Caco-2 (cell line): ENCODE data around the gene CFAP126. TPM values are rescaled to one million over a fixed set of nuclear protein-coding genes. Genes with fewer than 3 reads are reported as not detected.
A peak's percentile ranks its signal among the peaks of the same experiment; 100 is the strongest.

Experiments
- BruUV-seq: library from RNA; stranded (reverse); fragments of 400-500 nt; replicated peaks from 2 replicates; lab custom pipeline; 2021; lab: Mats Ljungman, UMichigan
- CTCF ChIA-PET: fragments of 300-600 bp; sonication (Branson Sonifier 250); formaldehyde crosslinking; loops from one replicate; lab custom pipeline; 2022; ENCODE audit warnings: antibody characterized with exemption; lab: Charles Lee
- POLR2A ChIA-PET: fragments of 300-600 bp; sonication (Branson Sonifier 250); formaldehyde crosslinking; loops from one replicate; lab custom pipeline; 2022; ENCODE audit warnings: antibody characterized with exemption; lab: Charles Lee
- DNase-seq, 2 experiments: peaks; one replicate each; pipeline versions ENCODE4 v3.0.0 to v3.0.0-alpha.2; 2020 to 2022
- H3K27me3 ChIP-seq: replicated peaks from 2 replicates; pipeline ENCODE4 v1.6.0; 2011; ENCODE audit warnings: low read length; ENCODE audit not compliant: control insufficient read depth, insufficient read depth
- H3K36me3 ChIP-seq: 2 replicates; pipeline ENCODE4 v1.5.1; 2011; ENCODE audit warnings: low read length; ENCODE audit not compliant: control insufficient read depth, insufficient read depth
- H3K4me1 ChIP-seq: fragments of 250-450 bp; sonication (Bioruptor Pico); 2 replicates; pipeline ENCODE4 v1.5.1; 2020; ENCODE audit warnings: mild to moderate bottlenecking
- H3K4me3 ChIP-seq: 2 replicates; pipeline ENCODE4 v1.5.1; 2011; ENCODE audit warnings: low read depth, mild to moderate bottlenecking, control low read depth, low read length
- H3K9me3 ChIP-seq: fragments of 250-450 bp; sonication (Bioruptor Pico); 2 replicates; pipeline ENCODE4 v1.5.1; 2020; ENCODE audit warnings: mild to moderate bottlenecking, moderate library complexity
- H3K27ac Mint-ChIP-seq: one replicate; pipeline ENCODE4 v1.8.0; 2022; ENCODE audit warnings: mixed read lengths; ENCODE audit not compliant: unreplicated experiment
- H3K27me3 Mint-ChIP-seq: one replicate; pipeline ENCODE4 v1.8.0; 2022; ENCODE audit warnings: mixed read lengths; ENCODE audit not compliant: insufficient read depth, unreplicated experiment
- H3K36me3 Mint-ChIP-seq: one replicate; pipeline ENCODE4 v1.8.0; 2022; ENCODE audit warnings: mild to moderate bottlenecking, mixed read lengths; ENCODE audit not compliant: insufficient read depth, unreplicated experiment
- H3K4me1 Mint-ChIP-seq: one replicate; pipeline ENCODE4 v1.8.0; 2022; ENCODE audit warnings: low read depth, mixed read lengths; ENCODE audit not compliant: unreplicated experiment
- H3K4me3 Mint-ChIP-seq: one replicate; pipeline ENCODE4 v1.8.0; 2022; ENCODE audit warnings: mild to moderate bottlenecking, moderate library complexity, mixed read lengths; ENCODE audit not compliant: unreplicated experiment
- H3K9me3 Mint-ChIP-seq: one replicate; pipeline ENCODE4 v1.8.0; 2022; ENCODE audit warnings: mixed read lengths; ENCODE audit not compliant: unreplicated experiment
- intact Hi-C: fragments of 100-400 bp; cut with micrococcal nuclease; formaldehyde crosslinking; loops from one replicate; pipeline ENCODE4 v1.10.0; 2022; ENCODE audit not compliant: unreplicated experiment
- total RNA-seq: library from RNA; stranded (reverse); gene quantifications from 2 replicates; pipeline ENCODE4 v1.2.3, GENCODE V29; 2022
- TF ChIP-seq, protein P1 (sequence below), 2 experiments: fragments of 200-600 bp in 1 of 2; IDR thresholded peaks; 1 replicate in 1 of 2; 2 replicates in 1 of 2; pipeline versions ENCODE4 v1.5.1 to v1.8.0; 2011 to 2022; ENCODE audit warnings: antibody characterized with exemption in 1 of 2, control low read depth in 1 of 2, inconsistent platforms in 1 of 2, low read depth in 1 of 2, low read length in 1 of 2, mild to moderate bottlenecking in 1 of 2, moderate library complexity in 1 of 2; ENCODE audit not compliant: insufficient read depth in 1 of 2, severe bottlenecking in 1 of 2, unreplicated experiment in 1 of 2

The CFAP126 gene
- total RNA-seq, 1 experiment from 2014 or later, result not detected

DNA sequence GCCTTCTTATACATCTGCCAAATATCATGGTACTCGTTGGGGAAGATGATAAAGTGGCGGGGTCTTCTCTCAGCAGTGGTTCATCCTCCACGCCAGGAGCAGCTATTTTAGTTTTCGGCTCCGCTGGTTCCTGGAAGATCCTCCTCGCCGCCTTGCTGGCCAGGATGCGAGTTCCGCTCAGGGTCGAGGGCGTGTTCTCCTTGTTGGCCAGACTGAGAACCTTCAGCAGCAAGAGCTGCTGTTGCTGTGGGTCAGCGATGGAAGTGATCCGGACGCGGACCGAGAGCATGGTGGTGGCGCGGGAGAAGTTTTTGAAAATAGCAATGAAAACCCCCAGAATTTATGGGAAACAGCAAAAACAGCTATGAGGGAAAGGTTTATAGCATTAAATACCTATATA is 11.4 kb upstream of the CFAP126 start:
- H3K27ac Mint-ChIP-seq, result no peak overlapping the region
- Histone ChIP-seq H3K36me3 (no peaks in the 10 kb centered on the region), H3K4me3 (no peak overlapping the region), H3K4me1 (peaks cover 15% of the 10 kb centered on the region; the same call in 1 of the 2 replicates), H3K27me3 (no peaks in the 10 kb centered on the region), H3K9me3 (no peaks in the 10 kb centered on the region)
- H3K4me1 Mint-ChIP-seq, result no peaks in the 10 kb centered on the region
- no peak for DNase-seq
- H3K9me3 Mint-ChIP-seq, result no peaks in the 10 kb centered on the region
- BruUV-seq, result no TSS peak
- H3K36me3 Mint-ChIP-seq, result no peaks in the 10 kb centered on the region
- H3K27me3 Mint-ChIP-seq, result no peaks in the 10 kb centered on the region
- H3K4me3 Mint-ChIP-seq, result no peak overlapping the region
- CTCF ChIA-PET, result no interaction called here
- POLR2A ChIA-PET, result no interaction called here
- intact Hi-C loops, result no loop called here
- TF ChIP-seq, protein P1, sequence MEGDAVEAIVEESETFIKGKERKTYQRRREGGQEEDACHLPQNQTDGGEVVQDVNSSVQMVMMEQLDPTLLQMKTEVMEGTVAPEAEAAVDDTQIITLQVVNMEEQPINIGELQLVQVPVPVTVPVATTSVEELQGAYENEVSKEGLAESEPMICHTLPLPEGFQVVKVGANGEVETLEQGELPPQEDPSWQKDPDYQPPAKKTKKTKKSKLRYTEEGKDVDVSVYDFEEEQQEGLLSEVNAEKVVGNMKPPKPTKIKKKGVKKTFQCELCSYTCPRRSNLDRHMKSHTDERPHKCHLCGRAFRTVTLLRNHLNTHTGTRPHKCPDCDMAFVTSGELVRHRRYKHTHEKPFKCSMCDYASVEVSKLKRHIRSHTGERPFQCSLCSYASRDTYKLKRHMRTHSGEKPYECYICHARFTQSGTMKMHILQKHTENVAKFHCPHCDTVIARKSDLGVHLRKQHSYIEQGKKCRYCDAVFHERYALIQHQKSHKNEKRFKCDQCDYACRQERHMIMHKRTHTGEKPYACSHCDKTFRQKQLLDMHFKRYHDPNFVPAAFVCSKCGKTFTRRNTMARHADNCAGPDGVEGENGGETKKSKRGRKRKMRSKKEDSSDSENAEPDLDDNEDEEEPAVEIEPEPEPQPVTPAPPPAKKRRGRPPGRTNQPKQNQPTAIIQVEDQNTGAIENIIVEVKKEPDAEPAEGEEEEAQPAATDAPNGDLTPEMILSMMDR (IDR thresholded peaks at IDR 0.05; ENCODE audit: insufficient read depth in 1 of 2, low read depth in 1 of 2, low read length in 1 of 2, severe bottlenecking in 1 of 2, unreplicated experiment in 1 of 2), result no peak

DNA sequence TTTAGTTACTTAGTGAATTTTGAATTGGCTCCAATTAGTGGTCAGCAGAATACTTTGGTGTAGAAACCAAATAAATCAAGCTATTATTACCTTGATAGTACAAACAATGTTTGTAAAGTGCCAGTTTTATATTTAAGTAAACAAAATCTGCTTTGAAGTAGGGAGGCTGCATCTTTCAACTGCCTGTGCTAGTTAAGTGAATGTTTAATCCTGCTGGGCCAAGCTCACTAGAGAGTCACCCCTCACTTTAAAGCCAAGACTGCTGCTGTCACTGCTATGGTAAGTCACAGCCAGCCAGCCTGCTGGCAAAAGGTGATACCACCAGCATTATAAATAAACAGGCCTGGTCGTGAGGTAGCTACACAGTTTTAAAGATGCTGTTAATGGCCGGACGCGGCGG is 10.3 kb upstream of the CFAP126 start:
- BruUV-seq, result no TSS peak
- H3K36me3 ChIP-seq, result no peaks in the 10 kb centered on the region
- TF ChIP-seq, protein P1 (IDR thresholded peaks at IDR 0.05; ENCODE audit: insufficient read depth in 1 of 2, low read depth in 1 of 2, low read length in 1 of 2, severe bottlenecking in 1 of 2, unreplicated experiment in 1 of 2), result no peak
- Mint-ChIP-seq H3K4me3 (no peak overlapping the region), H3K4me1 (no peaks in the 10 kb centered on the region), H3K9me3 (no peaks in the 10 kb centered on the region), H3K36me3 (no peaks in the 10 kb centered on the region), H3K27ac (no peak overlapping the region), H3K27me3 (no peaks in the 10 kb centered on the region)
- peaks cover 15% of the 10 kb centered on the region; the same call in 1 of the 2 replicates for H3K4me1 ChIP-seq
- no peak for DNase-seq
- ChIA-PET POLR2A (no interaction called here), CTCF (interaction anchor here (0.9 kb wide), 1 partner anchor 153 kb away, joined by 3 read pairs; no protein-coding TSS in a partner anchor)
- no peaks in the 10 kb centered on the region for H3K27me3 ChIP-seq
- no peak overlapping the region for H3K4me3 ChIP-seq
- no peaks in the 10 kb centered on the region for H3K9me3 ChIP-seq
- intact Hi-C loops, result no loop called here

DNA sequence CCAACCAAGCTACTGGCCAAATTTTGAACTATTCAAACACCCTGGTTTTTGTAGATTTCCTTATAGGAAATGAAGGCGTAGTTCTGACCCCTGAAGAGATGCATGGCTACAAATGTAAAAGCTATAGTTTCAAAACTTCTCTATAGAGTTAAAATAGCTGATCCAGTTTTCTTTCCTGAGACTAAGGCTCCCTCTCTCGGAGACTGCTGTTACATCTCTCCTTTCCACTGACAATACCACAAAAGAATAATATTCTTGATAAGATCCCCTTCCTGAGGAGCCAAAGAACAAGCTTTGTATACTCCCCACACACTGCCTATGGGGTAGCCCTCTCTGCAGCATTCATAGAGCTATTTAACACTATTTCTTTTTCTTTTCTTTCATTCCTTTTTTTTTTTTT is 6.7 kb upstream of the CFAP126 start:
- Histone ChIP-seq H3K4me1 (peaks cover 15% of the 10 kb centered on the region; the same call in 1 of the 2 replicates), H3K4me3 (no peak overlapping the region), H3K27me3 (no peaks in the 10 kb centered on the region), H3K36me3 (no peaks in the 10 kb centered on the region), H3K9me3 (no peaks in the 10 kb centered on the region)
- no peaks in the 10 kb centered on the region for H3K27me3 Mint-ChIP-seq
- TF ChIP-seq, protein P1 (IDR thresholded peaks at IDR 0.05; ENCODE audit: insufficient read depth in 1 of 2, low read depth in 1 of 2, low read length in 1 of 2, severe bottlenecking in 1 of 2, unreplicated experiment in 1 of 2), result peak; percentile 19 to 44
- intact Hi-C loops, result loop anchor here (1.0 kb wide), 3 partner anchors 147 to 182 kb away; no protein-coding TSS in a partner anchor
- peak in 1 of 2 experiments; percentile 14 for DNase-seq
- no peak overlapping the region for H3K4me3 Mint-ChIP-seq
- ChIA-PET POLR2A (interaction anchor here (0.6 to 1.2 kb wide), 3 partner anchors 60 to 167 kb away, joined by 3 to 4 read pairs (median 3); partner anchors contain the start of genes SDHC and TOMM40L), CTCF (interaction anchor here (0.6 to 1.6 kb wide), 14 partner anchors 13 to 183 kb away, joined by 3 to 21 read pairs (median 4); partner anchors contain the start of genes SDHC and TOMM40L)
- H3K4me1 Mint-ChIP-seq, result no peaks in the 10 kb centered on the region
- peaks cover 5% of the 10 kb centered on the region for H3K36me3 Mint-ChIP-seq
- H3K9me3 Mint-ChIP-seq, result no peaks in the 10 kb centered on the region
- H3K27ac Mint-ChIP-seq, result no peak overlapping the region
- BruUV-seq, result no TSS peak
